ENCODE measurements around the gene CYP21A2. TPM values are rescaled to one million over a fixed set of nuclear protein-coding genes. Genes with fewer than 3 reads are reported as not detected.
"Not testable (repeated sequence)": the region's sequence is repeated elsewhere in the genome, so short reads cannot be mapped to it uniquely, and the experiment has no call there.

Gene CYP21A2
- polyA plus RNA-seq, 1 experiment, result 0.29 TPM

DNA sequence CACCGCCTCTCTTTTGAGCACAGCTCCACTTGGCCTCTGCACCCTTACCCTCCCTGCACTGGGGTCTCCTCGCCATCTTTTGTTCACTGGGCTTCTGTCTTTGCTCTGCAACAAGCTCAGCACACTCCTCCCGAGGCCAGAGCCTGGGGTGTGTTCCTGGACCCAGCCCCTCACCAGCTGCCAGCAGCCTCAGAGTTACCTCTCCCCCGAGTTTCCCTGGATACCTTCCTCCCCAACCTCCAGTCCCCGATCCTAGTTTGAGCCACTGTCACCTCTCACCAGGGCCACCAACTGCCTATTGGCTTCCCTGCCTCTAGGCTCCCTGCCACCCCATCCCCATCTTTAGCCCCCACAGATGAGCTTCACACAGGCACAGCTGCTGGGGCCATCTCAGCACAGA lies 12.3 kb downstream of the CYP21A2 start:
- H3K27me3 ChIP-seq (ENCODE audit: control insufficient read depth, insufficient read depth, low read length), result peaks cover 2% of the 10 kb centered on the region
- ChIA-PET CTCF (no interaction called here), POLR2A (no interaction called here)
- DNase-seq (ENCODE audit: low read depth), result no peak
- TF ChIP-seq, protein P1, sequence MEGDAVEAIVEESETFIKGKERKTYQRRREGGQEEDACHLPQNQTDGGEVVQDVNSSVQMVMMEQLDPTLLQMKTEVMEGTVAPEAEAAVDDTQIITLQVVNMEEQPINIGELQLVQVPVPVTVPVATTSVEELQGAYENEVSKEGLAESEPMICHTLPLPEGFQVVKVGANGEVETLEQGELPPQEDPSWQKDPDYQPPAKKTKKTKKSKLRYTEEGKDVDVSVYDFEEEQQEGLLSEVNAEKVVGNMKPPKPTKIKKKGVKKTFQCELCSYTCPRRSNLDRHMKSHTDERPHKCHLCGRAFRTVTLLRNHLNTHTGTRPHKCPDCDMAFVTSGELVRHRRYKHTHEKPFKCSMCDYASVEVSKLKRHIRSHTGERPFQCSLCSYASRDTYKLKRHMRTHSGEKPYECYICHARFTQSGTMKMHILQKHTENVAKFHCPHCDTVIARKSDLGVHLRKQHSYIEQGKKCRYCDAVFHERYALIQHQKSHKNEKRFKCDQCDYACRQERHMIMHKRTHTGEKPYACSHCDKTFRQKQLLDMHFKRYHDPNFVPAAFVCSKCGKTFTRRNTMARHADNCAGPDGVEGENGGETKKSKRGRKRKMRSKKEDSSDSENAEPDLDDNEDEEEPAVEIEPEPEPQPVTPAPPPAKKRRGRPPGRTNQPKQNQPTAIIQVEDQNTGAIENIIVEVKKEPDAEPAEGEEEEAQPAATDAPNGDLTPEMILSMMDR (IDR thresholded peaks at IDR 0.05; ENCODE audit: insufficient read depth, low read depth, low read length), result no peak
- H3K36me3 ChIP-seq (ENCODE audit: control insufficient read depth, insufficient read depth, low read length), result no peaks in the 10 kb centered on the region
- no peak overlapping the region for H3K4me3 ChIP-seq (ENCODE audit: low read depth, low read length)

DNA sequence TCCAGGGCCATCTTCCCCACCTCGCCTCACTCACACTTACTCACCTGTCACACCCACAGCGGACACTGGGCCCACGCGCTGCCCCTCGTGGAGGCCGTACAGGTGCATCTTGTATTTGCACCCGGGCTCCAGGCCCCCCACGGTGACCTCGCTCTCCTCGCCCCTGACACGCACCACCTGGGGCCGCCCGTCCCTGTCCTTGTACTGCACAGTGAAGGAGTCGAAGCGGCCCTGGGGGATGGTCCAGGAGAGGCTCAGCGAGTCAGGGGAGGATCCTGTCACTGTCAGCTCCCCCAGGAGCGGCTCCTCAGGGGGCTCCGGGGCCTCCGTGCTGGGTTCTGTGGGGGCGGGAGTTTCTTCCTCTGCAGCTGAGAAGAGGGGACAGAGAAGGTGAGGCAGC lies 14.4 kb downstream of the CYP21A2 start:
- H3K36me3 ChIP-seq (ENCODE audit: control insufficient read depth, insufficient read depth, low read length); POLR2A ChIA-PET; H3K4me3 ChIP-seq (ENCODE audit: low read depth, low read length); DNase-seq (ENCODE audit: low read depth); H3K27me3 ChIP-seq (ENCODE audit: control insufficient read depth, insufficient read depth, low read length): not testable (repeated sequence)
- CTCF ChIA-PET, result interaction anchor here (1.1 kb wide), 1 partner anchor 22 kb away, joined by 3 read pairs; no protein-coding TSS in a partner anchor

DNA sequence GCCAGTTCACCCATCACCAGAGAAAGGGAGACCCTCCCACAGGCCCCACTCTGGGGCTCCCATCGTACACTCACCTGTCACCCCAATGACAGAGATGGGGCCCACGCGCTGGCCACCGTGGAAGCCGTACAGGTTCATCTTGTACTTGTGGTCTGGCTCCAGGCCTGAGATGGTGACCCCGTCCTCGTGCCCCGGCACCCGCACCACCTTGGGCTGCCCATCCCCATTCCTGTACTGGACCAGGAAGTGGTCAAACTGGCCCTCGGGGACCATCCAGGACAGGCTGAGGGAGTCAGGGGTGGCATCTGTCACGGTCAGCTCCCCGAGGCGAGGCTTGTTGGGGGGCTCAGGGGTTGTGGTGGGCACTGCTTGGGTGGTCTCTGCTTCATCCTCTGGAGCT lies 15.1 kb downstream of the CYP21A2 start:
- POLR2A ChIA-PET, result not testable (repeated sequence)

GRCh38 chr6:32055756-32056155 lies 17.5 kb downstream of the CYP21A2 start:
- H3K36me3 ChIP-seq (ENCODE audit: control insufficient read depth, insufficient read depth, low read length); H3K4me3 ChIP-seq (ENCODE audit: low read depth, low read length); DNase-seq (ENCODE audit: low read depth); CTCF ChIA-PET; H3K27me3 ChIP-seq (ENCODE audit: control insufficient read depth, insufficient read depth, low read length); POLR2A ChIA-PET: not testable (repeated sequence)

More for the DNA sequence above, 15.1 kb downstream of the CYP21A2 start:
- H3K27me3 ChIP-seq (ENCODE audit: control insufficient read depth, insufficient read depth, low read length); H3K4me3 ChIP-seq (ENCODE audit: low read depth, low read length); H3K36me3 ChIP-seq (ENCODE audit: control insufficient read depth, insufficient read depth, low read length); DNase-seq (ENCODE audit: low read depth): not testable (repeated sequence)
- CTCF ChIA-PET, result interaction anchor here (1.1 kb wide), 1 partner anchor 21 kb away, joined by 3 read pairs; no protein-coding TSS in a partner anchor

DNA sequence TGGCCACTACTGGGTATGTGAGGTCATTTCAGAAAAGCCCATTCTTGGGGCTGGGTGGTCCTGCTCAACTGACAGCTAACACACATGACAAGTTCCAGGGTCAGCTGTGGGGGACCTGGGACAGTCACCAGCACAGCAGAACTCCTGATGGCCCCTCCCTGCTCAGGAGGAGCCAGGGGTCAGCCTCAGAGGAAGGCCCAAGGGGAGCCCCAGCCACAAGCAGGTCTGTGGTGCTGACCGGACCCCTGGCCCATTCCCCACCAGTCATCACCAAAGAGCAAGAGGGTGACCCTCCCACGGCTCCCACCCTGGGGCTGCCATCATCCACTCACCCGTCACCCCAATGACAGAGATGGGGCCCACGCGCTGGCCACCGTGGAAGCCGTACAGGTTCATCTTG lies 18.0 kb downstream of the CYP21A2 start:
- Histone ChIP-seq H3K36me3 (ENCODE audit: control insufficient read depth, insufficient read depth, low read length) (no peaks in the 10 kb centered on the region), H3K4me3 (ENCODE audit: low read depth, low read length) (no peak overlapping the region), H3K27me3 (ENCODE audit: control insufficient read depth, insufficient read depth, low read length) (peaks cover 2% of the 10 kb centered on the region)
- ChIA-PET POLR2A (no interaction called here), CTCF (no interaction called here)
- no peak for DNase-seq (ENCODE audit: low read depth)
- TF ChIP-seq, protein P1 (IDR thresholded peaks at IDR 0.05; ENCODE audit: insufficient read depth, low read depth, low read length), result no peak

GRCh38 chr6:32057966-32058365 lies 19.8 kb downstream of the CYP21A2 start:
- no peaks in the 10 kb centered on the region for H3K36me3 ChIP-seq (ENCODE audit: control insufficient read depth, insufficient read depth, low read length)
- ChIA-PET CTCF (interaction anchor here (1.2 to 3.5 kb wide), 2 partner anchors 10 to 139 kb away, joined by 3 to 20 read pairs; no protein-coding TSS in a partner anchor), POLR2A (no interaction called here)
- TF ChIP-seq, protein P1 (IDR thresholded peaks at IDR 0.05; ENCODE audit: insufficient read depth, low read depth, low read length), result no peak
- H3K27me3 ChIP-seq (ENCODE audit: control insufficient read depth, insufficient read depth, low read length), result no peaks in the 10 kb centered on the region
- no peak for DNase-seq (ENCODE audit: low read depth)
- no peak overlapping the region for H3K4me3 ChIP-seq (ENCODE audit: low read depth, low read length)

DNA sequence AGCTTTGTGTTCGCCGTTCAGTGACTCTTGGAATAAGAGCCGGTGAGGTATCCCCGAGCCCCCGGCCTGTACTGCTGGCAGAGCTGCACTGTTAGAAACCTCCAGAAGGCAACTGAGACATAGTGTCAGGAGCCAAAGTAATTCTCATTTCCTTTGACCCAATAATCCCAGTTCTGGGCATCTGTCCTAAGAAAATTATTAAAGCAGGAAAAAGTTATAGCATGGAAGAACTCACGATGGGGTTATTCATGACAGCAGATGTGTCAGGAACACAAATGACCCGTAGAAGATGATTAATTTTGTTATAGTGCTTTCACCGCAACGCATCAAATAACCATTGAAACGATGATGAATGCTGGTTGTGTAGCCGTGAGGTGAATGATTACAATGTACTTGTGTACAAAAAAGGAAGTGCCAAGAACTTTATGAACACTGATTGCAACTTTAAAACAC lies 20.3 kb downstream of the CYP21A2 start:
- Histone ChIP-seq H3K27me3 (ENCODE audit: control insufficient read depth, insufficient read depth, low read length) (no peaks in the 10 kb centered on the region), H3K36me3 (ENCODE audit: control insufficient read depth, insufficient read depth, low read length) (no peaks in the 10 kb centered on the region), H3K4me3 (ENCODE audit: low read depth, low read length) (no peak overlapping the region)
- CTCF ChIA-PET, result interaction anchor here (3.5 kb wide), 1 partner anchor 11 kb away, joined by 20 read pairs; no protein-coding TSS in a partner anchor
- DNase-seq (ENCODE audit: low read depth), result no peak
- POLR2A ChIA-PET, result no interaction called here
- TF ChIP-seq, protein P1 (IDR thresholded peaks at IDR 0.05; ENCODE audit: insufficient read depth, low read depth, low read length), result no peak

Data from BJ (cell line).